Measurements from ENCODE around the gene POLR3A.

Gene POLR3A

DNA sequence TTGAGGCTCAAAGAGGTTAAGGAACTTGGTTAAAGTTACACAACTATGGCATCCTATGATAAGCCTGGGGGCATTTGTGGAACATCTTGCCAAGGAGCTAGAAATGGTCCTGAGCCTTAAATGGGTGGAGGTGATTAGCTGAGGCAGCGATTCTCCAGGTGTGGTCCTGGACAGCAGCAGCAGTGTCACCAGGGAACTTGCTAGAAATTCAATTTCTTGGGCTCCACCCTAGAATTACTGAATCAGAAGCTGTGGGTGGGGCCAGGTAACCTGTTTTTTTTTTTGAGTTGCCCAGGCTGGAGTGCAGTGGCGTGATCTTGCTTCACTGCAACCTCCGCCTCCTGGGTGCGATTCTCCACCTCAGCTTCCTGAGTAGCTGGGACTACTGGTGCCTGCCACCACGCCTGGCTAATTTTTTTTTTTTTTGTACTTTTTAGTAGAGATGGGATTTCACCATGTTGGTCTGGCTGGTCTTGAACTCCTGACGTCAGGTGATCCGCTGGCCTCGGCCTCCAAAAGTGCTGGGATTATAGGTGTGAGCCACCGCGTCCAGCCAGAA, 17.5 kb upstream of the POLR3A start:
- no peak for DNase-seq (ENCODE audit: low read depth in 2 of 2)

GRCh38 chr10:78045856-78046255, 16.5 kb upstream of the POLR3A start:
- no peak for DNase-seq (ENCODE audit: low read depth in 2 of 2)

- DNase-seq (ENCODE audit: low read depth in 2 of 2): no peak
These were observed 15.9 kb upstream of the POLR3A start for GRCh38 chr10:78045237-78045636.

DNA sequence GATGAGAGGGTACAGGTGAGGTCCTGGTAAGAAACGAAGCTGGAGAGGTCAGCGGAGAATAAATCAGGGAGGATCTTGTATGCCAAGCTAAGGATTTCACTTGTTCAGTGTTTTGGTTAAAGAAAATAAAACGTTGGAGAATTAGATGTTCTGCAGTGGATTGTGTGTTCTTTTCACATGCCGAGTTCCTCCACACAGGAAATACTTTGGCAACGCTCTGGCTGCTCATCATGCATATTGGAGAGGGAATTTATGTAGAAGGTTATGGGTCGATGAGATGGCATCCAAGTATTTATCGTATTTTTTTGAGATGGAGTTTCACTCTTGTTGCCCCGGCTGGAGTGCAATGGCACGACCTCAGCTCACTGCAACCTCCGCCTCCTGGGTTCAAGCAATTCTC, 15.4 kb upstream of the POLR3A start:
- no peak for DNase-seq (ENCODE audit: low read depth in 2 of 2)

- DNase-seq (ENCODE audit: low read depth in 2 of 2): no peak
These were observed 14.9 kb upstream of the POLR3A start for GRCh38 chr10:78044179-78044578.

- DNase-seq (ENCODE audit: low read depth in 2 of 2): no peak
These were observed 13.4 kb upstream of the POLR3A start for GRCh38 chr10:78042752-78043104.

GRCh38 chr10:78042058-78042751, 12.9 kb upstream of the POLR3A start:
- no peak for DNase-seq (ENCODE audit: low read depth in 2 of 2)

DNA sequence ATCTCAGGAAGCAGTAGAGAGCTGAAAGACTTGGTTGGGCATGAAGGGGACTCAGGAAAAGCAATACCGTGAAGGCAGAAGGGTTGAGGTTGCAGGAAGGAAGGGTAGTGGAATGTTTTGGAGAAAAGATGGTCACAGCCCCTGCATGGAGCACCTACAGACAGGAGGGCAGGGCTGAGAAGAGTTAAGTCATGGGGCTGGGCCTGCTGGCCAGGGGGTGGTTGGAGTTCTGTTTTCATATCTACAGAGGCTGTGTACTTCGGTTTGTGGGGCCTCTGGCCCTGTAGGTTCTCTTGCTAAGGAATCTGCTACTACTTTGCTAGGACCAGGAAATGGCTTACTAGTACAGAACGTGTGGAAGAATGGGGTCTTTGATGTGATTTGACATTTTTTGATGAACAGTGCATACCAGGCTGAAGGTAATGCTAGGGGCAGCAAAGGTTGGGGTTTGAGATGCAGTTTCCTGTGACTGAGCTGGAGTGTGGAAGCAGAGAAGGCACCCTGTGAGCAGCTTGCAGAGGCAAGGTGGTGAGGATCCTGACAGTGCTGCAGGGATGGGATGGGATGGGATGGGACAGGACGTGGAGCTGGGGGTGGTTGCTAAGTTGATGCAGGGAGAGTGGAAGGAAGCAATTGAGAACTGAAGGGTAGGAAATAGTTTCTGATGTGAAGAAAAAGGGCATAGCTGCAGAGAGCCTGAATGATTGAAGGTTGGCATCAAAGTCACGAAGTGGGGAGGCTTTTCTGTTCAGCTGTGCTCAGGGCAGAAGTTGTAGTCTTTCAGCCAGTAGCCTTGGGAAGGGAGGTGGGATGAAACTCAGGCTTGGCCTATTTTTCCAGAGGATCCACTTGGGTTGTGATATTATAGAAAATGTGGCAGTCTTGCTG, 12.1 kb upstream of the POLR3A start:
- no peak for DNase-seq (ENCODE audit: low read depth in 2 of 2)

- DNase-seq (ENCODE audit: low read depth in 2 of 2): no peak
These were observed 10.4 kb upstream of the POLR3A start for GRCh38 chr10:78039743-78040142.

- no peak for DNase-seq (ENCODE audit: low read depth in 2 of 2)
These were observed 9.7 kb upstream of the POLR3A start for GRCh38 chr10:78038791-78039547.

- DNase-seq (ENCODE audit: low read depth in 2 of 2): no peak
These were observed 8.8 kb upstream of the POLR3A start for GRCh38 chr10:78038105-78038504.

- DNase-seq (ENCODE audit: low read depth in 2 of 2): no peak
These were observed 6.7 kb upstream of the POLR3A start for GRCh38 chr10:78035933-78036583.

GRCh38 chr10:78035437-78035836, 6.1 kb upstream of the POLR3A start:
- no peak for DNase-seq (ENCODE audit: low read depth in 2 of 2)

DNA sequence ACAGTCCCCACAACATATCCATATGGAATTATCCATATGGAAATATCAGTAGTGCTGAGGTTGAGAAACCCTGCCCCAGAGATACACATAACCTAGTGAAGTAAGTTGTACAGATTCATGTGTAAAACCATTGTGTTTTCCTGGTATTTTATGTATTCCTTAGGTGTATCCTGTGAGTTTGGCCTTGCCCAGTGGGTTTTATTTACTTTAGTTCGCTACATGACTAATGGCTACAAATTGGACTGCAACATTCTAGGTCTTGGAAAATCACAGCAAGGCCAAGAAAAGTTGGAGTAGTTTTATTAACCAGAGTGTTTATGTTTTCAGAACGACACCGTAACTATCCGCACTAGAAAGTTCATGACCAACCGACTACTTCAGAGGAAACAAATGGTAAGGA, 5.7 kb upstream of the POLR3A start:
- no peak for DNase-seq (ENCODE audit: low read depth in 2 of 2)

GRCh38 chr10:78033637-78034470, 4.5 kb upstream of the POLR3A start, which contains the start of gene RPS24:
RPS24 (plus strand) TSS chr10:78033863; CDS start chr10:78033902, 39 bp downstream.
- DNase-seq (ENCODE audit: low read depth in 2 of 2): peak; percentile 91 to 92

DNA sequence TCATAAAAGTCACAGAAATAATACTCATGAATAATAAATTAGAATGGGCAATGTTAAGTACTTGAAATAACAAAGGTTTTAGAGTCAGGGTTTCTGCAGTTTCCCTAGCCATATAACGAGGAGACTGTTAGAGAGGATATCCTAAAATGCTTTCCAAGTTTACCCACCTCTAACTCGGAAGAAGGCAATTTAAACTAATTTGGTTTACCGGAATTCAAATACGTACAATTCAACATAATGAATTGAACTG, 4.0 kb upstream of the POLR3A start:
- DNase-seq (ENCODE audit: low read depth in 2 of 2): no peak

DNA sequence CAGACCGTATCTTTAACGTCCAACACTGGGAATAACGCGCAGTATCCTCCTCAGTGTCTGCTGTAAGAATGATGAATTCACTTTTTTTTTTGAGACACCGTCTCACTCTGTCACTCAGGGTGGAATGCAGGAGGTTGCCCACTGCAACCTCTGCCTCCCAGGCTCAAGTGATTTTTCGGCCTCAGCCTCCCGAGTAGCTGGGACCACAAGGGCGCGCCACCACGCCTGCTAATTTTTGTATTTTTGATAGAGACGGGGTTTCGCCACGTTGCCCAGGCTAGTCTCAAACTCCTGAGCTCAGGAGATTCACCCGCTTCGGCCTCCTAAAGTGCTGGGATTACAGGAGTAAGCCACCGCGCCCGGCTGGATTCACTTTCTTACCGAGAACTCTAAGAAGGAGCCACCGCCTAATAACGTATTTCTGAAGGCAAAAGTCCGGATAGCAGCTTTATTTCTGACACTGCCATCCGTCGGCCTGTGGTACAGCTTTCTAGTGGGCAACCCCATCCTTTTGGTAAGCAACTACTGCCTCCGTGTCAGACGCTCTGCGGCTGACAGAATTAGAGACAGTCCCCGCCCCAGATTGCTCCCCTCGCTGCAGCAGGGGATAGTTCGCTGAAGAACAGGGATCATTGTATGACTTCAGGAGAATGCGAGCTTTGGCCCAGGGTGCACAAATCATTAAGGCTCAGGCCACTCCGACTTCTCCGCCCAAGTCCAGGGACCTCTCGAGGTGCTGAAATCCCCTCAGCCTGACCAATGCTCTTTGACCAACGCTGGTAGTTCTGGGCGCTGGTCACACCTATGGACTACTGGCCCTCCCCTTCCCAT, 662 bp downstream of the POLR3A start:
- DNase-seq (ENCODE audit: low read depth in 2 of 2): no peak

DNA sequence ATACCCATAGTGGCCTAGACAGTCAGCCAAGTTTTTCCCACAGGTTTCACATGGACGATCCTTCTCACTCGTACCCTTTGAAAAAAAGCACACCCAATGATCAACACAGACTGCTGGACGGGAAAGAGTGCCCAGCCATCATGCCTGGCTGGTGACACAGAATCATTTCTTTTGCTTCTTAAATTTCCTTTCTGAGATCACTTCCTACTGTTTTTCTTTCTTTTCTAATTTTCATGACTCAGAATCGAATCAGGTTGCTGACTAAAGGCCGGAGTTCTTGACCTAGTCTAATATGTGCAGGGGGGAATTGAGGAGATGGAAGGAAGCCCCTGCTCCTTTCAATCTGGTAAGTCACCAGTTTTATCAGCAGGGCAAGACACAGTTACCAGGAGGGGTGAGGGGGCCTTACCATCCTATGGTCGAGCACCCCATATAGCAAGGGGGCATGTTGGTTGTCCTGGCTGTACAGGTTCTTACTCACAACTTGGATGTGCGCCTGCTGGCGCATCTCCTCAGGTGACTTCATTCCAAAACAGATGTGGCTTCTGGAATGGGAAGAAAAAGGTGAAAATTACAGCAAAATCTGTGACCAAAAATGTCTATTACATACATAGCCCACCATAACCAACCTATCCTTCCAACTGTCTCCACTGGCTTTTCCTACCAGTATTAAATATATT, 3.5 kb downstream of the POLR3A start:
- no peak for DNase-seq (ENCODE audit: low read depth in 2 of 2)

GRCh38 chr10:78023741-78024140, 5.6 kb downstream of the POLR3A start:
- DNase-seq (ENCODE audit: low read depth in 2 of 2): no peak

- DNase-seq (ENCODE audit: low read depth in 2 of 2): no peak
These were observed 8.1 kb downstream of the POLR3A start for GRCh38 chr10:78021201-78021600.
